A549 (cell line): ENCODE results near the gene SMARCAL1. TPM values are rescaled to one million over a fixed set of nuclear protein-coding genes. Genes with fewer than 3 reads are reported as not detected.

Source experiments
- ATAC-seq, 2 experiments: fragments of 200-7000 bp in 1 of 2; fragments of >200 bp in 1 of 2; cut with Nextera tagmentation in 1 of 2; cut with Tn5 transposase in 1 of 2; 3 replicates each; pipeline versions ENCODE4 v1.8.0 to v1.9.1; 2018 to 2020; ENCODE audit warnings: mild to moderate bottlenecking in 1 of 2, moderate library complexity in 1 of 2
- CTCF ChIA-PET: fragments of 300-600 bp; sonication (Branson Sonifier 250); formaldehyde crosslinking; extraction: SDS; loops from one replicate; lab custom pipeline; 2021; ENCODE audit warnings: antibody characterized with exemption, inconsistent platforms; lab: Yijun Ruan, JAX
- POLR2A ChIA-PET: fragments of 350-600 bp; formaldehyde crosslinking; extraction: SDS; loops from one replicate; lab custom pipeline; 2021; ENCODE audit warnings: antibody characterized with exemption, inconsistent platforms; lab: Yijun Ruan, JAX
- DNase-seq, 2 experiments: peaks; one replicate each; pipeline versions ENCODE4 v3.0.0 to v3.0.0-alpha.2; 2011 to 2016; ENCODE audit warnings: low read depth in 1 of 2, low spot score in 1 of 2
- FAIRE-seq: peaks from 2 replicates; lab custom pipeline; 2011; peaks lifted over from hg19 to GRCh38; lab: Jason Lieb, UNC
- H3K27ac ChIP-seq, 2 experiments: fragments of >200 bp; sonication (Bioruptor Twin); formaldehyde crosslinking; 3 replicates each; pipeline ENCODE4 v1.5.1; 2016 to 2017
- H3K4me1 ChIP-seq: fragments of >200 bp; sonication (Bioruptor Twin); formaldehyde crosslinking; 3 replicates; pipeline ENCODE4 v1.6.1; 2016
- H3K4me2 ChIP-seq: fragments of >200 bp; sonication (Bioruptor Twin); formaldehyde crosslinking; 3 replicates; pipeline ENCODE4 v1.6.1; 2016
- H3K4me3 ChIP-seq: fragments of >200 bp; sonication (Bioruptor Twin); formaldehyde crosslinking; 3 replicates; pipeline ENCODE4 v1.5.1; 2016
- H3K9me3 ChIP-seq: fragments of >200 bp; sonication (Bioruptor Twin); formaldehyde crosslinking; 3 replicates; pipeline ENCODE4 v1.6.1; 2016
- CBX2 ChIP-seq: fragments of 200-600 bp; sonication (generic); IDR thresholded peaks from 2 replicates; pipeline ENCODE4 v1.6.1; 2016; ENCODE audit warnings: low read depth, mild to moderate bottlenecking, borderline replicate concordance
- CBX8 ChIP-seq: fragments of 200-600 bp; sonication (generic); IDR thresholded peaks from 2 replicates; pipeline ENCODE4 v1.6.1; 2016
- CEBPB ChIP-seq, 2 experiments: fragments of >200 bp in 1 of 2; sonication (Bioruptor Twin) in 1 of 2; formaldehyde crosslinking in 1 of 2; IDR thresholded peaks; 2 replicates each; pipeline ENCODE4 v1.6.1; 2012 to 2016
- CTCF ChIP-seq: fragments of >200 bp; sonication (Bioruptor Twin); formaldehyde crosslinking; IDR thresholded peaks from 3 replicates; pipeline ENCODE4 v1.5.1; 2016
- E2F6 ChIP-seq: IDR thresholded peaks from 2 replicates; pipeline ENCODE4 v1.6.1; 2012; ENCODE audit warnings: low read depth, borderline replicate concordance
- EHF ChIP-seq: fragments of 250-450 bp; sonication (Bioruptor Pico); IDR thresholded peaks from 2 replicates; pipeline ENCODE4 v1.5.0; 2020; ENCODE audit warnings: mild to moderate bottlenecking
- ESRRA ChIP-seq: fragments of 150-350 bp; IDR thresholded peaks from 2 replicates; pipeline ENCODE4 v1.6.1; 2014; ENCODE audit warnings: mild to moderate bottlenecking, low read length, borderline replicate concordance
- FOXS1 ChIP-seq: fragments of 250-450 bp; sonication (Bioruptor Pico); IDR thresholded peaks from 2 replicates; pipeline ENCODE4 v1.5.0; 2020; ENCODE audit warnings: mild to moderate bottlenecking, moderate library complexity
- GATA3 ChIP-seq: IDR thresholded peaks from 2 replicates; pipeline ENCODE4 v1.6.1; 2012; ENCODE audit warnings: borderline replicate concordance
- HDAC2 ChIP-seq: fragments of 200-600 bp; sonication (generic); IDR thresholded peaks from 2 replicates; pipeline ENCODE4 v1.6.1; 2016
- HOXA7 ChIP-seq: fragments of 250-450 bp; sonication (Bioruptor Pico); IDR thresholded peaks from 2 replicates; pipeline ENCODE4 v1.5.0; 2020; ENCODE audit warnings: mild to moderate bottlenecking, moderate library complexity
- HOXB5 ChIP-seq: fragments of 250-450 bp; sonication (Bioruptor Pico); IDR thresholded peaks from 2 replicates; pipeline ENCODE4 v1.5.0; 2020; ENCODE audit warnings: mild to moderate bottlenecking, moderate library complexity
- KDM1A ChIP-seq: fragments of 200-600 bp; sonication (generic); IDR thresholded peaks from 2 replicates; pipeline ENCODE4 v1.6.1; 2016; ENCODE audit warnings: low read depth, mild to moderate bottlenecking
- MAFK ChIP-seq: fragments of 450-650 bp; IDR thresholded peaks from 2 replicates; pipeline ENCODE4 v1.6.1; 2014; ENCODE audit not compliant: partially characterized antibody
- MAX ChIP-seq: IDR thresholded peaks from 2 replicates; pipeline ENCODE4 v1.6.1; 2012
- MAZ ChIP-seq: fragments of 150-350 bp; IDR thresholded peaks from 2 replicates; pipeline ENCODE4 v1.6.1; 2014; ENCODE audit warnings: antibody characterized with exemption, low read depth, low read length, borderline replicate concordance
- MYC ChIP-seq: IDR thresholded peaks from 2 replicates; pipeline ENCODE4 v1.6.1; 2012; ENCODE audit warnings: mild to moderate bottlenecking, inconsistent platforms, low read length, improper control_type of control experiment, borderline replicate concordance
- NPAS2 ChIP-seq: fragments of 250-450 bp; sonication (Bioruptor Pico); IDR thresholded peaks from 2 replicates; pipeline ENCODE4 v1.8.0; 2022; ENCODE audit warnings: mild to moderate bottlenecking, moderate library complexity, borderline replicate concordance
- NR3C1 ChIP-seq: fragments of >200 bp; sonication (Bioruptor Twin); formaldehyde crosslinking; IDR thresholded peaks from 3 replicates; pipeline ENCODE4 v1.6.1; 2017
- PBX3 ChIP-seq: IDR thresholded peaks from 2 replicates; pipeline ENCODE4 v1.6.1; 2012
- PHF8 ChIP-seq: fragments of 200-600 bp; sonication (generic); IDR thresholded peaks from 2 replicates; pipeline ENCODE4 v1.6.1; 2016; ENCODE audit warnings: low read depth, mild to moderate bottlenecking, antibody characterized with exemption, moderate library complexity, borderline replicate concordance
- RCOR1 ChIP-seq: fragments of 150-350 bp; IDR thresholded peaks from 2 replicates; pipeline ENCODE4 v1.6.1; 2014; ENCODE audit warnings: antibody characterized with exemption, low read length, low read depth
- REST ChIP-seq: fragments of 200-600 bp; sonication (generic); IDR thresholded peaks from 2 replicates; pipeline ENCODE4 v1.6.1; 2016; ENCODE audit warnings: antibody characterized with exemption, mild to moderate bottlenecking, moderate library complexity
- SMC3 ChIP-seq: fragments of >200 bp; sonication (Bioruptor Twin); formaldehyde crosslinking; IDR thresholded peaks from 3 replicates; pipeline ENCODE4 v1.6.1; 2018; ENCODE audit warnings: inconsistent platforms
- SREBF2 ChIP-seq: fragments of 450-650 bp; IDR thresholded peaks from 2 replicates; pipeline ENCODE4 v1.6.1; 2014; ENCODE audit warnings: mild to moderate bottlenecking, moderate library complexity
- TFCP2L1 ChIP-seq: fragments of 250-450 bp; sonication (Bioruptor Pico); IDR thresholded peaks from 2 replicates; pipeline ENCODE4 v1.5.0; 2021; ENCODE audit warnings: mild to moderate bottlenecking
- ZC3H11A ChIP-seq: fragments of 450-650 bp; IDR thresholded peaks from 2 replicates; pipeline ENCODE4 v1.6.1; 2014; ENCODE audit warnings: antibody characterized with exemption, mild to moderate bottlenecking
- ZFP36 ChIP-seq: fragments of 450-650 bp; IDR thresholded peaks from 2 replicates; pipeline ENCODE4 v1.6.1; 2014; ENCODE audit warnings: borderline replicate concordance; ENCODE audit not compliant: partially characterized antibody
- WGBS: methylation state at CpG from one replicate; pipeline ENCODE4 v1.1.6; 2017; ENCODE audit errors: missing lambda C conversion rate; 5-methylcytosine and 5-hydroxymethylcytosine counted together
- polyA plus RNA-seq, 4 experiments: library from polyadenylated mRNA; depleted of rRNA in 3 of 4; stranded (reverse); fragments of >200 nt; fragmentation: RNase III in 1 of 4; extraction: RNeasy Plus Mini Kit Qiagen cat#74134 plus additional on column Dnase treatment in 1 of 4; gene quantifications; 2 replicates in 3 of 4; 3 replicates in 1 of 4; pipeline ENCODE4 v1.2.3, GENCODE V29; 2011 to 2017

The SMARCAL1 gene
- polyA plus RNA-seq, 2 of the 4 experiments (the other 2 are of a cell fraction): 18.4 to 28.7 TPM

- ATAC-seq (no peak), DNase-seq (no peak), FAIRE-seq (no peak)
- Histone ChIP-seq H3K4me1 (no peaks in the 10 kb centered on the region), H3K4me3 (no peak overlapping the region), H3K27ac (no peak overlapping the region), H3K9me3 (no peaks in the 10 kb centered on the region), H3K4me2 (no peak overlapping the region)
- POLR2A ChIA-PET: no interaction called here
- WGBS: 87% methylated on average over 6 of the region's 6 CpGs
- CTCF ChIA-PET: interaction anchor here (1.2 to 1.3 kb wide), 2 partner anchors 11 to 25 kb away, joined by 3 read pairs; no protein-coding TSS in a partner anchor
- TF ChIP-seq HOXA7: no peak
- no peak for TF ChIP-seq NR3C1
- TF ChIP-seq HDAC2: no peak
- no peak for TF ChIP-seq EHF (CRISPR knock-in tag)
- no peak for TF ChIP-seq ZC3H11A
- TF ChIP-seq CBX2: no peak
- no peak for TF ChIP-seq MAX
- no peak for TF ChIP-seq KDM1A
- TF ChIP-seq CTCF: no peak
- no peak for TF ChIP-seq HOXB5 (CRISPR knock-in tag)
- no peak for TF ChIP-seq MAFK
- TF ChIP-seq ZFP36: no peak
- no peak for TF ChIP-seq CEBPB (IDR thresholded peaks at IDR 0.05)
- TF ChIP-seq RCOR1: no peak
- TF ChIP-seq GATA3: no peak
- no peak for TF ChIP-seq NPAS2 (CRISPR knock-in tag)
- TF ChIP-seq PHF8: no peak
- no peak for TF ChIP-seq ESRRA
- no peak for TF ChIP-seq SREBF2
- TF ChIP-seq MYC: no peak
Observed at GRCh38 chr2:216464104-216464720, 51.9 kb downstream of the SMARCAL1 start.

GRCh38 chr2:216465579-216466195 lies 53.4 kb downstream of the SMARCAL1 start:
- CTCF ChIA-PET: interaction anchor here (1.3 kb wide), 1 partner anchor 24 kb away, joined by 3 read pairs; no protein-coding TSS in a partner anchor

More at GRCh38 chr2:216465579-216466195, 53.4 kb downstream of the SMARCAL1 start:
- WGBS: 81% methylated on average over 5 of the region's 5 CpGs
- DNase-seq: no peak
- Histone ChIP-seq H3K4me3 (no peak overlapping the region), H3K27ac (no peak overlapping the region), H3K4me2 (no peak overlapping the region), H3K4me1 (no peaks in the 10 kb centered on the region), H3K9me3 (no peaks in the 10 kb centered on the region)
- TF ChIP-seq CBX8 (no peak), GATA3 (no peak), REST (no peak), MAZ (no peak), E2F6 (no peak), FOXS1 (CRISPR knock-in tag) (no peak), PBX3 (no peak), TFCP2L1 (CRISPR knock-in tag) (no peak), SMC3 (no peak)
- ATAC-seq: no peak
- POLR2A ChIA-PET: no interaction called here
- no peak for FAIRE-seq
